Tibial nerve (tissue), 4 donors: ENCODE measurements around the gene RPRD2. TPM values are rescaled to one million over a fixed set of nuclear protein-coding genes. Genes with fewer than 3 reads are reported as not detected.
A peak's percentile ranks its signal among the peaks of the same experiment; 100 is the strongest.

Source experiments
- DNase-seq, 2 donors: peaks; one replicate each; pipeline ENCODE4 v3.0.0-alpha.2; 2019; ENCODE audit warnings: low spot score in 2 of 2
- H3K27ac ChIP-seq, 4 donors: fragments of 200-600 bp; sonication (generic) in 3 of 4; one replicate each; pipeline ENCODE4 v1.5.1; 2017 to 2019; ENCODE audit warnings: mild to moderate bottlenecking in 1 of 4
- H3K27me3 ChIP-seq, 2 donors: fragments of 200-600 bp; sonication (generic) in 1 of 2; one replicate each; pipeline versions ENCODE4 v1.5.1 to v1.6.0; 2017 to 2019
- H3K36me3 ChIP-seq, 3 donors: fragments of 200-600 bp; sonication (generic); one replicate each; pipeline ENCODE4 v1.5.1; 2018 to 2019
- H3K4me1 ChIP-seq, 4 donors: fragments of 200-600 bp; sonication (generic) in 3 of 4; one replicate each; pipeline ENCODE4 v1.5.1; 2017 to 2019
- H3K4me3 ChIP-seq, 4 donors: fragments of 200-600 bp; sonication (generic) in 3 of 4; one replicate each; pipeline ENCODE4 v1.5.1; 2017 to 2019; ENCODE audit warnings: mild to moderate bottlenecking in 1 of 4, moderate library complexity in 1 of 4
- H3K9me3 ChIP-seq, 4 donors: fragments of 200-600 bp; sonication (generic) in 3 of 4; one replicate each; pipeline ENCODE4 v1.5.1; 2017 to 2019
- EP300 ChIP-seq, 2 donors: sonication (generic); formaldehyde crosslinking; IDR thresholded peaks; one replicate each; pipeline ENCODE4 v1.6.1; 2017; ENCODE audit warnings: antibody characterized with exemption in 2 of 2, mild to moderate bottlenecking in 1 of 2
- POLR2A ChIP-seq, 2 donors: fragments of 450-650 bp; IDR thresholded peaks; one replicate each; pipeline ENCODE4 v1.6.1; 2017; ENCODE audit warnings: antibody characterized with exemption in 2 of 2, mild to moderate bottlenecking in 2 of 2, moderate library complexity in 2 of 2
- WGBS, 2 donors: methylation state at CpG; one replicate each; pipeline ENCODE4 v1.1.5; 2018; 5-methylcytosine and 5-hydroxymethylcytosine counted together
- total RNA-seq, 4 donors: library from RNA; depleted of rRNA; stranded (reverse); fragments of >200 nt; gene quantifications; one replicate each; pipeline ENCODE4 v1.1.0, GENCODE V29; 2016
- TF ChIP-seq, protein P1 (sequence below), 5 experiments: fragments of 200-600 bp in 3 of 5; fragments of 450-650 bp in 2 of 5; sonication (generic) in 3 of 5; IDR thresholded peaks; one replicate each; pipeline ENCODE4 v1.5.1; 2016 to 2019; ENCODE audit warnings: antibody characterized with exemption in 5 of 5, mild to moderate bottlenecking in 3 of 5, moderate library complexity in 2 of 5

RPRD2 gene
- total RNA-seq, 4 donors from 2014 or later, result 16.2 to 27.6 (median 24.8) TPM

DNA sequence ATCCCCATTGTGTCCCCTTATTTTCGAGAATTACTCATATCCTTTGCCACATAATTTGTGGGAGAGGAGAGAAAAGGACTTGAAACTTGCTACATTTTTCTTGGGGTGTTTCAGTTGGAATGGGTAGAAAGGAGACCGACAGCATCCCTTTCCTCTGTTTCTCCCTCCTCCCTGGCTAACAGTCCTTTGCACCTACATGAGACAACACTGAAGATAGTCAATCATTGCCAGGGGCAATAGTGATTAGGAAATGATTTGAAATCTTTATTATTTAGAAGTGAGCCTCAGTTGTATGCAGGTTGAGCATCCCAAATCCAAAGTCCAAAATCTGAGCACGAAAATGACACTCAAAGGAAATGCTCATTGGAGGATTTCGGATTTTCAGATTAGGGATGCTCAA is 115.4 kb downstream of the RPRD2 start:
- peaks cover 0 to 51% (median 6%) of the 10 kb centered on the region in 4 donors for H3K4me1 ChIP-seq
- no peak overlapping the region for H3K4me3 ChIP-seq
- no peaks in the 10 kb centered on the region for H3K36me3 ChIP-seq
- 73 to 79% methylated on average over 4 of the region's 4 CpGs for WGBS, 2 donors
- DNase-seq, result no peak
- H3K27ac ChIP-seq, result no peak overlapping the region
- TF ChIP-seq EP300 (IDR thresholded peaks at IDR 0.05), result no peak
- TF ChIP-seq, protein P1, sequence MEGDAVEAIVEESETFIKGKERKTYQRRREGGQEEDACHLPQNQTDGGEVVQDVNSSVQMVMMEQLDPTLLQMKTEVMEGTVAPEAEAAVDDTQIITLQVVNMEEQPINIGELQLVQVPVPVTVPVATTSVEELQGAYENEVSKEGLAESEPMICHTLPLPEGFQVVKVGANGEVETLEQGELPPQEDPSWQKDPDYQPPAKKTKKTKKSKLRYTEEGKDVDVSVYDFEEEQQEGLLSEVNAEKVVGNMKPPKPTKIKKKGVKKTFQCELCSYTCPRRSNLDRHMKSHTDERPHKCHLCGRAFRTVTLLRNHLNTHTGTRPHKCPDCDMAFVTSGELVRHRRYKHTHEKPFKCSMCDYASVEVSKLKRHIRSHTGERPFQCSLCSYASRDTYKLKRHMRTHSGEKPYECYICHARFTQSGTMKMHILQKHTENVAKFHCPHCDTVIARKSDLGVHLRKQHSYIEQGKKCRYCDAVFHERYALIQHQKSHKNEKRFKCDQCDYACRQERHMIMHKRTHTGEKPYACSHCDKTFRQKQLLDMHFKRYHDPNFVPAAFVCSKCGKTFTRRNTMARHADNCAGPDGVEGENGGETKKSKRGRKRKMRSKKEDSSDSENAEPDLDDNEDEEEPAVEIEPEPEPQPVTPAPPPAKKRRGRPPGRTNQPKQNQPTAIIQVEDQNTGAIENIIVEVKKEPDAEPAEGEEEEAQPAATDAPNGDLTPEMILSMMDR (IDR thresholded peaks at IDR 0.05), result no peak
- no peak for TF ChIP-seq POLR2A (IDR thresholded peaks at IDR 0.05)
- H3K9me3 ChIP-seq, result no peaks in the 10 kb centered on the region
- H3K27me3 ChIP-seq, result no peaks in the 10 kb centered on the region

DNA sequence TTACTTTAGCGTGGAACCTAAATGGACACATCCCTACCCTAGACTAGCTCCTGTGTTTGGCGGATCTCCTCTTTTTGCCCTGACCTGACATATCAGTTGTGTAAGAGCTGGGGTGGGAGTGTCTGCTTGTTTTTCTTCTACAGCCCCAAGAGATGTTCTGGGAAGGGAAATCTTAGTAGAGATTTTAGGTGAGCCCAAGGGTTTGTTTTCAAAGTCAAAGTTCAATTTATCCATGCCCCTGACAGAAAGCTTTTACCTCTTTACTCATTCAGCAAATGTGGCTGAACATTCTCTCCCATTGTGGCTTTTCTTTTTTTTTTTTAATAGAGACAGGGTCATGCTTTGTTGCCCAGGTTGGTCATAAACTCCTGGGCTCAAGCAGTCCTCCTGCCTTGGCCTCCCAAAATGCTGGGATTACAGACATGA is 116.0 kb downstream of the RPRD2 start:
- Histone ChIP-seq H3K9me3 (no peaks in the 10 kb centered on the region), H3K36me3 (no peaks in the 10 kb centered on the region), H3K27me3 (no peaks in the 10 kb centered on the region), H3K27ac (no peak overlapping the region), H3K4me1 (peaks cover 0 to 46% (median 6%) of the 10 kb centered on the region in 4 donors), H3K4me3 (no peak overlapping the region)
- no peak for DNase-seq
- WGBS, 2 donors, result 42 to 56% methylated on average over 2 of the region's 2 CpGs
- no peak for TF ChIP-seq EP300 (IDR thresholded peaks at IDR 0.05)
- TF ChIP-seq, protein P1 (IDR thresholded peaks at IDR 0.05), result no peak

DNA sequence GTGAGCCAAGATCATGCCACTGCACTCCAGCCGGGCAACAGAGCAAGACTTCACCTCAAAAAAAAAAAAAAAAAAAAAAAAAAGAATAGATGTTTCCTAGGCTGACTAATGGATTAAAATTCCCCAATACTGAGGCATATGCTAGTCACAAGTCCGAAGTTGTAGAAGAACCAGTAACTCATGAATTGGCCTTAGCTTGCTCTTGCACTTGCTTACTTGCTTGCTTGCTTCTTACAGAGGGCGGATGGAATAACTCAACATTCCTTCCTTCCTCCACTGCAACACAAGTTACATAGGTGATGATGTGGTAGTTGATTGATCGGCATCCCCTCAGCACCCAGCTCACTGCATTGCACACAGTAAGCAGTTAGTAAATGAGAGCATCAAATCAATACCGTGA is 120.5 kb downstream of the RPRD2 start:
- no peak for DNase-seq
- H3K27me3 ChIP-seq, result no peaks in the 10 kb centered on the region
- H3K27ac ChIP-seq, result no peak overlapping the region
- H3K36me3 ChIP-seq, result peaks cover 0 to 8% (median 4%) of the 10 kb centered on the region in 3 donors
- 85 to 88% methylated on average over 5 of the region's 5 CpGs for WGBS, 2 donors
- H3K4me3 ChIP-seq, result no peak overlapping the region
- H3K9me3 ChIP-seq, result no peaks in the 10 kb centered on the region
- peaks cover 0 to 27% (median 3%) of the 10 kb centered on the region in 4 donors for H3K4me1 ChIP-seq
- TF ChIP-seq, protein P1 (IDR thresholded peaks at IDR 0.05), result no peak
- TF ChIP-seq EP300 (IDR thresholded peaks at IDR 0.05), result no peak
- TF ChIP-seq POLR2A (IDR thresholded peaks at IDR 0.05), result no peak

DNA sequence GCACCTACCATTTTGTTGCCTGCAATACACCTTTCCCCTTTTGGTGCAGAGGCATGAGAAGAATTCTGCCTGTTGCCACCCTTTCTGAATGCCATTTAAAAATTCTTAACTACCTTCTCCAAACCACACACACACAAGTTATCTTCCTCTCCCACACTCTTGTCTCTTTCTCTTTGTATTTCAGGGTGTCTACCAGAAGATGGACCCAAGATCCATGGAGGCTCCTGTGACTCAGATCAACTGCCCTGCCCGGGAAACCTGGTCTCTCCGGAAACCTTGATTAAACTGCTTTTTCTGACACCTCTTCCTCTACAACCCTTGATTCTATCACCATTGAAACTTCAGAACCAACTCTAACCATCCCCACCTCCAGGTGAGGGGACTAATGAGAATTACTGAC is 120.9 kb downstream of the RPRD2 start:
- no peak for DNase-seq
- no peak overlapping the region for H3K27ac ChIP-seq
- 22 to 39% methylated on average over 2 of the region's 2 CpGs for WGBS, 2 donors
- H3K4me3 ChIP-seq, result no peak overlapping the region
- H3K36me3 ChIP-seq, result peaks cover 0 to 12% (median 4%) of the 10 kb centered on the region in 3 donors
- H3K4me1 ChIP-seq, result peaks cover 0 to 23% (median 3%) of the 10 kb centered on the region in 4 donors
- no peaks in the 10 kb centered on the region for H3K27me3 ChIP-seq
- TF ChIP-seq POLR2A (IDR thresholded peaks at IDR 0.05), result no peak
- TF ChIP-seq EP300 (IDR thresholded peaks at IDR 0.05), result no peak
- TF ChIP-seq, protein P1 (IDR thresholded peaks at IDR 0.05), result no peak
- H3K9me3 ChIP-seq, result no peaks in the 10 kb centered on the region

DNA sequence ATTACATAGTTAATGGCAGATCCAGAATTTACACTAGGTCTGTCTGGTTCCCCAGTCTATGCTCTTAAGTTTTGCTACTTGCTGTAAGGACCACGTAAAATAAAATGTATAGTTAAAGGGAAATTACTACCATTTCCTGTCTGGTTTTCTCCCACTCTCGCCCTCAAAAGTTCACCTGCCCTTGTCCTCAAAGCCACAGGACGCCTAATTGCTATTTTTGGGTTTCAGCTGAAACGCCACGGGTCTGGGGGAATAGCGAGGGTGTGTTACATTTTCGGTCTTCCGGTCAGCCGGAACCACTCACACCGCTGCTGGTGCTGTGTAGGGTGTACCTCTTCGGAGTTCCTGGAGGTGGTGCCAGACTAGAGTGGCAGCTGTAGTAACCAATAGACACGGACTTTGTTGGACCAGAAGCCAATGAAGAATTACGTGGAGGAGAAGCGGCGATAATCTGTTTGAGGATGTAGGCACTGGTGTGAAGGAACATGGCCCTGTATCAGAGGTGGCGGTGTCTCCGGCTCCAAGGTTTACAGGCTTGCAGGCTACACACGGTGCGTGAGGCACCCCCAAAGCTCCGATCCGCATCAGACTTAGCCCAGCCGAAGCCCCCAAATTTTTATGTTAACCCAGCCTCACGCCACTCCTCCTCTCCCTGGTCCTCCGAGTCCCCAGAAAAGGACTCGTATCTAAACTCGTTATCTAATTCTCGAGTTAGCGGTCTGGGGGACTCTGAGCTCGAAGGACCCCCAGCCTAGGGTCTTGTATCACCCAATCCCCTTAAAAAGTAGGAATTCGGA is 123.2 kb downstream of the RPRD2 start, which contains the start of gene TARS2:
Gene TARS2 (plus strand): TSS at position 454 of the 797 bp plus-strand sequence. CDS start 32 bp downstream, at position 486.
- WGBS, 2 donors, result 1% methylated on average over 30 of the region's 30 CpGs
- DNase-seq, result peak; percentile 93 to 99
- Histone ChIP-seq H3K4me1 (peaks cover 0 to 18% (median 3%) of the 10 kb centered on the region in 4 donors), H3K4me3 (peak within 1 kb of the TSS; percentile 56 to 75 (median 63)), H3K27ac (peak within 1 kb of the TSS in 3 of 4 donors; percentile 76 to 84 (median 78)), H3K9me3 (no peaks in the 10 kb centered on the region), H3K27me3 (no peaks in the 10 kb centered on the region), H3K36me3 (peaks cover 0 to 35% (median 12%) of the 10 kb centered on the region in 3 donors)
- TF ChIP-seq POLR2A (IDR thresholded peaks at IDR 0.05) (peak; percentile 20 to 64), EP300 (IDR thresholded peaks at IDR 0.05) (peak in 1 of 2 donors; percentile 82)
- TF ChIP-seq, protein P1 (IDR thresholded peaks at IDR 0.05), result peak; percentile 32 to 79 (median 62)
